ENCODE results near the gene SYNJ1.
"Not testable (repeated sequence)": the region's sequence is repeated elsewhere in the genome, so short reads cannot be mapped to it uniquely, and the experiment has no call there.

SYNJ1 gene

GRCh38 chr21:32736083-32736482 lies 8.3 kb upstream of the SYNJ1 start:
- not testable (repeated sequence) for DNase-seq (ENCODE audit: low spot score)

DNA sequence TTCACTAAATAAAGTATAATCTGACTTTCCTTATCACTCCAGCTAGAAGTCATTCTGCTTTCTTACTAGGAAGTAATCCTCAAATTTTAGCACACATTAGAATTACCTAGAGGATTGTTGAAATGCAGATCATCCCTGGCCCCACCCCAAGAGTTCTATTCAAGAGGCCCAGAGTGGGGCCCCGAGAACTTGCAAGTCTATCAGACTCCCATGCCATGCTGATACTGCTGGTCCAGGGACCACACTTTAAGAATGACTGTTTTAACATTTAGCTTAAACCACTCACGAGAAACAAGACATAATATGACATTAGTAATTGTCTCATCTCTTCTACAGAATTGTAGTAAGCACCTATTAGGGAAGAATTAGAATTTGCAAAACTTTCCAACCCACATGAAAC lies 7.7 kb upstream of the SYNJ1 start:
- no peak for DNase-seq (ENCODE audit: low spot score)

- DNase-seq (ENCODE audit: low spot score) = no peak
These were observed 6.3 kb upstream of the SYNJ1 start for GRCh38 chr21:32733990-32734613.

GRCh38 chr21:32733356-32733755 lies 5.5 kb upstream of the SYNJ1 start:
- no peak for DNase-seq (ENCODE audit: low spot score)

- no peak for DNase-seq (ENCODE audit: low spot score)
These were observed 4.7 kb upstream of the SYNJ1 start for GRCh38 chr21:32732544-32732943.

- DNase-seq (ENCODE audit: low spot score) = peak; percentile 24
These were observed 1.0 kb upstream of the SYNJ1 start for GRCh38 chr21:32728848-32729247.

- DNase-seq (ENCODE audit: low spot score) = peak; percentile 56
These were observed 635 bp upstream of the SYNJ1 start for GRCh38 chr21:32728456-32728839.

DNA sequence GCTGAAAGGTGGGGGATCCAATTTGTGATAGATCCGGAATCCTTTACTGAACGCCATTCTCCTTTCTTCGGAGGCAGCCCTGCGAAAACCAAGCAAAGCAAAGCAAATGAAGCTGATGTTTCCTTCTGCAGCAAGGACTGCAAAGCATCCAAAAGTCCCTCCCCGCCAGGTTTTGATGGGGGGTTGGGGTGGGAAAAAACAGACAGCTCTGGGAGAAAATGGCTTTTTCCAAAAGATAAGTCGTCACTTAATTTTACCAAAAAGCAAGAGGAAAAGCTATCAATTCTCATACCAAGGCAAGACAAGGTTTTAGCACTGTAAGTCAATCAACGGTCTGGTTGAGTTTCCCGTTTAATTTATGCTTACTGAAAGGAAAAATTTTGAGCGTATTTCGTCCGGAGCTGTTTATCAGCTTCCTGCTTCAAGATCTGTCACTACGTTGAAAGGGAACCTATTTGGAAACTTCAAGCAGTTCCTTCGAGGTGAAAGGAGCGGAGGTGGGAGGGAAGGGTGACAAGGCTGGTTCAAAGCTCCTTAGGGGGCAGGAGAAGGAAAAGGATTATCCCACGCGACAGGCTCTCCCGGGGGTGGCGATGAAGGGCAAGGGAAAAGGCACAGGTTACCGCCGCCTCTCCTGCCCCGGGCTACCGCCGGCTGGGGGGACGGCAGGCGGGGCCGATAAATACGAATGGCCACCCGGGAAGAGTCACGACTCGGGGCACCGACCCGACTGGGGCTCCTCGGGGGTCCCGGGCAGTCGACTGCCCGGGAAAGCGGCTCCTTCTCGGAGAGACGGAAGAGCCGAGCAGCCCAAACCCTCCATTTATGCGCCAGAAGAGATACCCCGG lies 750 bp downstream of the SYNJ1 start:
- DNase-seq (ENCODE audit: low spot score) = peak; percentile 52

GRCh38 chr21:32719085-32719484 lies 8.7 kb downstream of the SYNJ1 start:
- DNase-seq (ENCODE audit: low spot score) = no peak

DNA sequence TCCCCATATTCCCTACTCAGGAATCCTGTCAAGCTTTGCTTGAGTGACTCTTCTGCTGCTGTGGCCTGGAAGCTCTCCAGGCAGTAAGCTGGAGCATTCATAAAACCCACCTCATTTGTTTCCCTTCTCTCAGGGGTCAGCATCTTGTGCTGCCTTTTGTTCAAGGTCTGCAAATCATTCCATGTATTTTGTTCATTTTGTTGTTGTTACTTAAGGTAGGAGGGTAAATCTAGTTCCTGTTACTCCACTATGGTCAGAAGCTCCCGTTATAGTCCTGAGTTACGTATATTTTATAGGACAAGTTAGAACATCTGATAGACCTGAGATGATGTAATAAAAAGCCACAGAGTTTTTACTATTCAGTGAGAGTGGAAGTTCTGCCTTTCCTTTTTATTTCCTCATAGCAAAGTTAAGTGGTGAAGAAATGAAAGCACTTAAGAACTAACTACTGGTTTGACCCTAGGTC lies 9.9 kb downstream of the SYNJ1 start:
- no peak for DNase-seq (ENCODE audit: low spot score)

- no peak for DNase-seq (ENCODE audit: low spot score)
These were observed 11.3 kb downstream of the SYNJ1 start for GRCh38 chr21:32716486-32716885.

GRCh38 chr21:32713726-32714125 lies 14.1 kb downstream of the SYNJ1 start:
- no peak for DNase-seq (ENCODE audit: low spot score)

- DNase-seq (ENCODE audit: low spot score) = no peak
These were observed 15.2 kb downstream of the SYNJ1 start for GRCh38 chr21:32712641-32713040.

GRCh38 chr21:32712043-32712442 lies 15.8 kb downstream of the SYNJ1 start:
- DNase-seq (ENCODE audit: low spot score) = no peak

GRCh38 chr21:32710987-32711386 lies 16.8 kb downstream of the SYNJ1 start:
- DNase-seq (ENCODE audit: low spot score) = no peak

GRCh38 chr21:32710069-32710784 lies 17.6 kb downstream of the SYNJ1 start:
- DNase-seq (ENCODE audit: low spot score) = no peak

DNA sequence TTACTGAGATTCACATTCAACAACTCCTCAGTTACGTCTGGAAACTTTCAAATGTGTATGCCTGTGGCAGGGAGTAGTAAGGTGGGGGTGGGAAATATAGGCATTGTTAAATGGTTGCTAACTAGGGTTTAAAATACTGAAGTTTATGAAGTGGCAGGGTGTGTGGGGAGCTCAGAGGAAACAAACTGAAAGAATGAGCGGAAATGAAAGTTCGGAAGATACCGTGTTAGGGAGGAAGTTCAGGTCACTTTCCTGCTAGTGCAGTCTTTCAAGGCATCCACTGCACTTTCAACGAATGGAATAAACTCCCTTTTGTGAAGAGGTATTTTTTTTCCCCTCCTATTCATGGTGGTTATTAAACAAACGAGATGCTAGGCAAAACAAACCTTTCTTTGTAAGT lies 19.7 kb downstream of the SYNJ1 start:
- DNase-seq (ENCODE audit: low spot score) = no peak

DNA sequence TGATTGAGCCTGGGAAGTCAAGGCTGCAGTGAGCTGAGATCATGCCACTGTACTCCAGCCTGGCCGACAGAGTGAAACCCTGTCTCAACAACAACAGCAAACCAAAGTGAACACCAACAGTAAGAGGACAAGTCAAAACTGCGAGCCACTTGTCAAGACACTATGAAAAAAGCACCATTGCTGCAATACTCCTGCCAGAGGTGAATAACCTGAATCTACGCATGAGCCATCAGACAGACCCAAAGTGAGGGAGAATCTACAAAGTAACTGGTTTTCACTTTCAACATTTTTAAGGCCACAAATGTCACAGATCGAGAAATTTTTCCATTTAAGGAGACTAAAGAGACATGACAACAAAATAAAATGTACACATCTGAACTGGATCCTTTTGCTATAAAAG lies 21.9 kb downstream of the SYNJ1 start:
- DNase-seq (ENCODE audit: low spot score) = no peak

GRCh38 chr21:32705139-32705538 lies 22.7 kb downstream of the SYNJ1 start:
- DNase-seq (ENCODE audit: low spot score) = no peak

GRCh38 chr21:32702702-32703101 lies 25.1 kb downstream of the SYNJ1 start:
- DNase-seq (ENCODE audit: low spot score) = no peak

- no peak for DNase-seq (ENCODE audit: low spot score)
These were observed 28.7 kb downstream of the SYNJ1 start for GRCh38 chr21:32698971-32699693.

DNA sequence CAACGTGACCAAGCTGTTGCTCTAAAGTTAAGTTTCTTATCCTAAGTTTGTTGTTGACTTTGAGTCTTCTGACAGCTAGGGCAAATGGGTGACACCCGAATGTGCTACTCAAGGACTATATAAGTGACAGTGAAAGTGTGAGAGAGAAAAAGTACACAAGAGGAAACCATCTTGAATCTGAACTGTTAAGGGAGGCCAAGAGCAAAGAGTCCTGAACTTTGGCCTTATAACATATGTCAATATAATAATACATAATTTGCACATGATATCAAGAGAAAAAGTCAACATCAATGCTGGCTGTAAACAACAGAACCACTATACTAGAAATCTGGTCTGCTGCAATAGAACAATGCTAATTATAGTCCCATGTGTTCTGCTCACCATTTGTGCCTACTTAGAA lies 29.5 kb downstream of the SYNJ1 start:
- DNase-seq (ENCODE audit: low spot score) = no peak
